Measurements from ENCODE around the gene HEATR5A.
"Not testable (repeated sequence)": the region's sequence is repeated elsewhere in the genome, so short reads cannot be mapped to it uniquely, and the experiment has no call there.

HEATR5A gene

GRCh38 chr14:31346097-31346496 lies 74.3 kb downstream of the HEATR5A start:
- no peak for TF ChIP-seq CTCF (IDR thresholded peaks at IDR 0.05; ENCODE audit: borderline replicate concordance, insufficient read depth, low read depth, low read length)

GRCh38 chr14:31341280-31341679 lies 79.1 kb downstream of the HEATR5A start:
- no peak overlapping the region for H3K4me3 ChIP-seq (ENCODE audit: low read depth, low read length)
- TF ChIP-seq CTCF (IDR thresholded peaks at IDR 0.05; ENCODE audit: borderline replicate concordance, insufficient read depth, low read depth, low read length), result no peak

More at GRCh38 chr14:31346097-31346496, 74.3 kb downstream of the HEATR5A start:
- no peak overlapping the region for H3K4me3 ChIP-seq (ENCODE audit: low read depth, low read length)

- no peak for TF ChIP-seq CTCF (IDR thresholded peaks at IDR 0.05; ENCODE audit: borderline replicate concordance, insufficient read depth, low read depth, low read length)
- H3K4me3 ChIP-seq (ENCODE audit: low read depth, low read length), result no peak overlapping the region
Observed at GRCh38 chr14:31340297-31341063, 79.9 kb downstream of the HEATR5A start.

GRCh38 chr14:31339743-31340142 lies 80.6 kb downstream of the HEATR5A start:
- no peak for TF ChIP-seq CTCF (IDR thresholded peaks at IDR 0.05; ENCODE audit: borderline replicate concordance, insufficient read depth, low read depth, low read length)

GRCh38 chr14:31337331-31337730 lies 83.0 kb downstream of the HEATR5A start:
- TF ChIP-seq CTCF (IDR thresholded peaks at IDR 0.05; ENCODE audit: borderline replicate concordance, insufficient read depth, low read depth, low read length), result no peak
- no peak overlapping the region for H3K4me3 ChIP-seq (ENCODE audit: low read depth, low read length)

More at GRCh38 chr14:31339743-31340142, 80.6 kb downstream of the HEATR5A start:
- no peak overlapping the region for H3K4me3 ChIP-seq (ENCODE audit: low read depth, low read length)

GRCh38 chr14:31336646-31337045 lies 83.7 kb downstream of the HEATR5A start:
- H3K4me3 ChIP-seq (ENCODE audit: low read depth, low read length), result no peak overlapping the region
- no peak for TF ChIP-seq CTCF (IDR thresholded peaks at IDR 0.05; ENCODE audit: borderline replicate concordance, insufficient read depth, low read depth, low read length)

GRCh38 chr14:31331395-31331794 lies 89.0 kb downstream of the HEATR5A start:
- H3K4me3 ChIP-seq (ENCODE audit: low read depth, low read length), result not testable (repeated sequence)

GRCh38 chr14:31329876-31330521 lies 90.4 kb downstream of the HEATR5A start:
- not testable (repeated sequence) for H3K4me3 ChIP-seq (ENCODE audit: low read depth, low read length)

Measured in GM12875 (cell line).